GM12878 (cell line): Measurements from ENCODE around the gene ENDOG. TPM values are rescaled to one million over a fixed set of nuclear protein-coding genes. Genes with fewer than 3 reads are reported as not detected.

Experiments
- ATAC-seq: fragments of 200-7000 bp; cut with Tn5 transposase; 3 replicates; pipeline ENCODE4 v1.9.1; 2020; ENCODE audit warnings: mild to moderate bottlenecking, moderate library complexity
- BruUV-seq: library from RNA; stranded (reverse); fragments of 400-500 nt; replicated peaks from 2 replicates; lab custom pipeline; 2021; lab: Mats Ljungman, UMichigan
- CTCF ChIA-PET: fragments of 300-600 bp; sonication (Branson Sonifier 250); formaldehyde crosslinking; extraction: SDS; loops from one replicate; lab custom pipeline; 2021; ENCODE audit warnings: inconsistent platforms; lab: Yijun Ruan, JAX
- POLR2A ChIA-PET: fragments of 350-600 bp; formaldehyde crosslinking; extraction: SDS; loops from one replicate; lab custom pipeline; 2021; ENCODE audit warnings: inconsistent platforms; lab: Charles Lee
- RAD21 ChIA-PET: fragments of 300-600 bp; sonication (Branson Sonifier 250); formaldehyde crosslinking; loops from one replicate; lab custom pipeline; 2023; ENCODE audit warnings: antibody characterized with exemption; ENCODE audit not compliant: unreplicated experiment; lab: Charles Lee
- SMC1A ChIA-PET: fragments of 300-600 bp; sonication (Branson Sonifier 250); formaldehyde crosslinking; loops from one replicate; lab custom pipeline; 2023; ENCODE audit not compliant: unreplicated experiment, uncharacterized antibody; lab: Charles Lee
- DNase-seq: peaks from one replicate; pipeline ENCODE4 v3.0.0-alpha.2; 2011; ENCODE audit warnings: low read depth, low spot score
- FAIRE-seq: peaks from 3 replicates; lab custom pipeline; 2011; peaks lifted over from hg19 to GRCh38; lab: Jason Lieb, UNC
- H2AFZ ChIP-seq: 2 replicates; pipeline ENCODE4 v1.6.0; 2011; ENCODE audit warnings: low read depth, low read length, control low read depth; ENCODE audit not compliant: control insufficient read depth
- H3K27ac ChIP-seq: 2 replicates; pipeline ENCODE4 v1.5.1; 2011; ENCODE audit warnings: control low read depth; ENCODE audit not compliant: control insufficient read depth, insufficient read depth
- H3K27me3 ChIP-seq, 2 experiments: replicated peaks in 1 of 2; 2 replicates each; pipeline versions ENCODE4 v1.6.0 to v1.6.1; 2011; ENCODE audit warnings: low read length in 1 of 2; ENCODE audit not compliant: control insufficient read depth in 2 of 2, insufficient read depth in 2 of 2
- H3K36me3 ChIP-seq, 2 experiments: 2 replicates each; pipeline ENCODE4 v1.5.1; 2011; ENCODE audit warnings: low read length in 1 of 2; ENCODE audit not compliant: control insufficient read depth in 2 of 2, insufficient read depth in 2 of 2
- H3K4me1 ChIP-seq: 2 replicates; pipeline ENCODE4 v1.6.1; 2011; ENCODE audit warnings: mild to moderate bottlenecking, low read length, moderate library complexity, mixed read lengths; ENCODE audit not compliant: control insufficient read depth, insufficient read depth
- H3K4me2 ChIP-seq: 2 replicates; pipeline ENCODE4 v1.6.0; 2011; ENCODE audit warnings: control low read depth; ENCODE audit not compliant: control insufficient read depth, insufficient read depth
- H3K4me3 ChIP-seq: fragments of 200-600 bp; sonication (generic); 2 replicates; pipeline ENCODE4 v1.5.1; 2016
- H3K79me2 ChIP-seq: 2 replicates; pipeline ENCODE4 v1.6.0; 2011; ENCODE audit warnings: low read length; ENCODE audit not compliant: control insufficient read depth, insufficient read depth
- H3K9ac ChIP-seq: 2 replicates; pipeline ENCODE4 v1.8.0; 2011; ENCODE audit warnings: low read length, control low read depth, mixed read lengths; ENCODE audit not compliant: control insufficient read depth, insufficient read depth
- H3K9me3 ChIP-seq: replicated peaks from 3 replicates; pipeline ENCODE4 v1.5.1; 2011; ENCODE audit warnings: mild to moderate bottlenecking, low read length; ENCODE audit not compliant: control insufficient read depth, insufficient read depth
- H4K20me1 ChIP-seq: 2 replicates; pipeline ENCODE4 v1.6.0; 2011; ENCODE audit not compliant: control insufficient read depth, insufficient read depth
- BCL11A ChIP-seq: IDR thresholded peaks from 2 replicates; pipeline ENCODE4 v1.6.1; 2011; ENCODE audit warnings: low read depth, low read length
- CHD1 ChIP-seq: IDR thresholded peaks from 2 replicates; pipeline ENCODE4 v1.6.1; 2012; ENCODE audit warnings: low read depth, low read length, improper control_type of control experiment
- FOXM1 ChIP-seq: IDR thresholded peaks from 2 replicates; pipeline ENCODE4 v1.6.1; 2012; ENCODE audit warnings: low read depth, mild to moderate bottlenecking, inconsistent platforms, low read length, moderate library complexity
- GABPA ChIP-seq: IDR thresholded peaks from 2 replicates; pipeline ENCODE4 v1.6.1; 2014; ENCODE audit warnings: antibody characterized with exemption, low read depth, mild to moderate bottlenecking, inconsistent platforms
- NFYA ChIP-seq: IDR thresholded peaks from 2 replicates; pipeline ENCODE4 v1.6.1; 2011; ENCODE audit warnings: low read depth, mild to moderate bottlenecking, low read length, improper control_type of control experiment, borderline replicate concordance
- NR2F1 ChIP-seq: fragments of 450-650 bp; conservative IDR thresholded peaks from 2 replicates; pipeline ENCODE4 v1.6.1; 2017; ENCODE audit warnings: mild to moderate bottlenecking
- PAX8 ChIP-seq: fragments of 450-650 bp; IDR thresholded peaks from 2 replicates; pipeline ENCODE4 v1.6.1; 2017; ENCODE audit warnings: mild to moderate bottlenecking, moderate library complexity
- SMAD5 ChIP-seq: IDR thresholded peaks from 2 replicates; pipeline ENCODE4 v1.6.1; 2016; ENCODE audit warnings: antibody characterized with exemption, low read depth
- TCF12 ChIP-seq: IDR thresholded peaks from 2 replicates; pipeline ENCODE4 v1.6.1; 2011; ENCODE audit warnings: low read depth, mild to moderate bottlenecking, low read length
- TCF3 ChIP-seq: IDR thresholded peaks from 2 replicates; pipeline ENCODE4 v1.6.1; 2012; ENCODE audit warnings: low read depth, mild to moderate bottlenecking, low read length, borderline replicate concordance; ENCODE audit not compliant: insufficient read depth
- ZNF217 ChIP-seq: fragments of 450-650 bp; IDR thresholded peaks from 2 replicates; pipeline ENCODE4 v1.6.1; 2017; ENCODE audit warnings: antibody characterized with exemption, mild to moderate bottlenecking
- WGBS: methylation state at CpG from one replicate; pipeline ENCODE4 v1.1.6; 2016; ENCODE audit warnings: low lambda C conversion rate; ENCODE audit not compliant: insufficient replicate concordance, insufficient coverage; ENCODE audit errors: missing lambda C conversion rate; 5-methylcytosine and 5-hydroxymethylcytosine counted together
- in situ Hi-C: fragments of 300-500 bp; cut with MboI; formaldehyde crosslinking; loops from 9 replicates; pipeline ENCODE4 v1.14.3; 2018; ENCODE audit warnings: mixed read lengths
- intact Hi-C: fragments of 100-400 bp; cut with micrococcal nuclease; formaldehyde crosslinking; loops from one replicate; pipeline ENCODE4 v1.14.2; 2022; ENCODE audit not compliant: unreplicated experiment
- polyA plus RNA-seq, 11 experiments: library from polyadenylated mRNA; depleted of rRNA in 4 of 11; unstranded in 6 of 11; stranded (reverse) in 5 of 11; fragments of >200 nt; fragmentation: Nextera tagmentation in 4 of 11; fragmentation: Illumina TruSeq in 1 of 11; extraction: Ambion mirVana in 4 of 11; extraction: Trizol in 1 of 11; gene quantifications; 1 replicate in 1 of 11; 2 replicates in 10 of 11; pipeline versions ENCODE4 v1.2.1 to v1.2.3, GENCODE V29; 2011 to 2016; ENCODE audit warnings: inconsistent platforms in 2 of 11, missing spikeins in 2 of 11, low read depth in 1 of 11
- total RNA-seq, 4 experiments: library from RNA; depleted of rRNA in 3 of 4; stranded (reverse); fragments of >200 nt in 3 of 4; fragmentation: Illumina TruSeq in 1 of 4; extraction: Trizol in 1 of 4; gene quantifications; 2 replicates each; pipeline versions ENCODE4 v1.2.1 to v1.2.3, GENCODE V29; 2013 to 2021
- TF ChIP-seq, protein P1 (sequence below): fragments of 450-650 bp; IDR thresholded peaks from 2 replicates; pipeline ENCODE4 v1.6.1; 2017; ENCODE audit warnings: mild to moderate bottlenecking, moderate library complexity

ENDOG gene
- total and polyA plus RNA-seq, 10 of the 15 experiments (the other 5 are each of a cell fraction or from before 2014, with no cell fraction given): 0.84 to 29.2 (median 9.0) TPM

DNA sequence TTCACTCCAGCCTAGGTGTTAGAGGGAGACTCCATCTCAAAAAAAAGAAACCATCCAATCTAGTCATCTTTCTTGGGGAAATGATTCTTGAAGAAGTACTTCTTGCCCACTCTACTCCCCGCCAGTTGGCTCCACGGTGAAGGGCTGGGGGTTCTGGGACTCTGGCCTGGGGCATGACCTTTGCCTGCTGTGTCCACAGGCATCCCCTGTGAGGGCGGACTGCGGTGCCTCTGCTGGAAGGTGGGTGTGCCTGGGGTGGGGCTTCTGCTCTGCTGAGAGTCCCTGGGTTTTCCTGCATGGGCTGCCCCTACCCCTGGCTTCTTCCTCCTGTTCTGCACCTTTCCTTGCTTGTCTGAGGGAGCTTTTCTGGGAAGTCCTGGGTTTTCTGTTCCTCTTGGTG lies 27.8 kb upstream of the ENDOG start:
- ChIA-PET SMC1A (no interaction called here), CTCF (no interaction called here), POLR2A (no interaction called here), RAD21 (no interaction called here)
- H3K27me3 ChIP-seq: no peaks in the 10 kb centered on the region
- no peak overlapping the region for H3K27ac ChIP-seq
- FAIRE-seq (no peak), DNase-seq (no peak), ATAC-seq (no peak)
- H3K9me3 ChIP-seq: no peaks in the 10 kb centered on the region
- H3K4me3 ChIP-seq: no peak overlapping the region
- H3K79me2 ChIP-seq: peaks cover 19% of the 10 kb centered on the region
- in situ Hi-C loops (no loop called here), intact Hi-C loops (no loop called here)
- H3K4me2 ChIP-seq: no peak overlapping the region
- no peaks in the 10 kb centered on the region for H4K20me1 ChIP-seq
- H2AFZ ChIP-seq: no peak overlapping the region
- peaks cover 10% of the 10 kb centered on the region for H3K4me1 ChIP-seq
- no peak overlapping the region for H3K9ac ChIP-seq
- no TSS peak for BruUV-seq
- peaks cover 1 to 6% of the 10 kb centered on the region in 2 experiments; a peak in 3 of 4 replicates for H3K36me3 ChIP-seq
- TF ChIP-seq SMAD5 (no peak), CHD1 (no peak), BCL11A (no peak), GABPA (no peak), NFYA (no peak), NR2F1 (no peak), TCF12 (no peak), TCF3 (no peak), ZNF217 (no peak), FOXM1 (no peak), PAX8 (no peak)
- TF ChIP-seq, protein P1, sequence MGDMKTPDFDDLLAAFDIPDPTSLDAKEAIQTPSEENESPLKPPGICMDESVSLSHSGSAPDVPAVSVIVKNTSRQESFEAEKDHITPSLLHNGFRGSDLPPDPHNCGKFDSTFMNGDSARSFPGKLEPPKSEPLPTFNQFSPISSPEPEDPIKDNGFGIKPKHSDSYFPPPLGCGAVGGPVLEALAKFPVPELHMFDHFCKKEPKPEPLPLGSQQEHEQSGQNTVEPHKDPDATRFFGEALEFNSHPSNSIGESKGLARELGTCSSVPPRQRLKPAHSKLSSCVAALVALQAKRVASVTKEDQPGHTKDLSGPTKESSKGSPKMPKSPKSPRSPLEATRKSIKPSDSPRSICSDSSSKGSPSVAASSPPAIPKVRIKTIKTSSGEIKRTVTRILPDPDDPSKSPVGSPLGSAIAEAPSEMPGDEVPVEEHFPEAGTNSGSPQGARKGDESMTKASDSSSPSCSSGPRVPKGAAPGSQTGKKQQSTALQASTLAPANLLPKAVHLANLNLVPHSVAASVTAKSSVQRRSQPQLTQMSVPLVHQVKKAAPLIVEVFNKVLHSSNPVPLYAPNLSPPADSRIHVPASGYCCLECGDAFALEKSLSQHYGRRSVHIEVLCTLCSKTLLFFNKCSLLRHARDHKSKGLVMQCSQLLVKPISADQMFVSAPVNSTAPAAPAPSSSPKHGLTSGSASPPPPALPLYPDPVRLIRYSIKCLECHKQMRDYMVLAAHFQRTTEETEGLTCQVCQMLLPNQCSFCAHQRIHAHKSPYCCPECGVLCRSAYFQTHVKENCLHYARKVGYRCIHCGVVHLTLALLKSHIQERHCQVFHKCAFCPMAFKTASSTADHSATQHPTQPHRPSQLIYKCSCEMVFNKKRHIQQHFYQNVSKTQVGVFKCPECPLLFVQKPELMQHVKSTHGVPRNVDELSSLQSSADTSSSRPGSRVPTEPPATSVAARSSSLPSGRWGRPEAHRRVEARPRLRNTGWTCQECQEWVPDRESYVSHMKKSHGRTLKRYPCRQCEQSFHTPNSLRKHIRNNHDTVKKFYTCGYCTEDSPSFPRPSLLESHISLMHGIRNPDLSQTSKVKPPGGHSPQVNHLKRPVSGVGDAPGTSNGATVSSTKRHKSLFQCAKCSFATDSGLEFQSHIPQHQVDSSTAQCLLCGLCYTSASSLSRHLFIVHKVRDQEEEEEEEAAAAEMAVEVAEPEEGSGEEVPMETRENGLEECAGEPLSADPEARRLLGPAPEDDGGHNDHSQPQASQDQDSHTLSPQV: no peak
- 100% methylated on average over 4 of the region's 4 CpGs for WGBS
